ENCODE data around the gene RABGAP1.

Gene RABGAP1

DNA sequence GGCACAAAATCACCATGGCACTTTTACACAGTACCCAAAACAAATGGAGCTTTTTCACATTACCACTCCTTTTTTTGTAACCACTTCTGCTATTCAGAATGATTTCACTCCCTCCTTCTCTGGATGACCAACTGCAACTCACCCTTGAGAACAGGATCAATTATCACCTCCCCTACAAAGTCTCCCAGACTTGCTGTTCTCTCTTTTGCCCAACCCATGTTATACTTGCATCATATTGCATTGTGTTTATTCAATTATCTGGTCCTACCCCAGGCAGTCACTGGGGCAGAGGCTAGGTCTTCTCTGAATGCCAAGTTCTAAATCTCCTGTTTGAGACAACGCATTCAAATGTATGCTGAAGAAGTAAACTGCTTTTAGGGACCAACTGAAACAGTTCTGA is 188.6 kb downstream of the RABGAP1 start:
- no peak overlapping the region for H2AFZ ChIP-seq (ENCODE audit: low read length)
- no peaks in the 10 kb centered on the region for H3K9me2 ChIP-seq (replicated peaks; ENCODE audit: insufficient read depth, low read length)
- no peaks in the 10 kb centered on the region for H3K27me3 ChIP-seq (replicated peaks; ENCODE audit: insufficient read depth, low read length)
- no peaks in the 10 kb centered on the region for H4K20me1 ChIP-seq (ENCODE audit: insufficient read depth, low read length)
- no peak overlapping the region for H3K9ac ChIP-seq (ENCODE audit: low read length)
- H3F3A ChIP-seq (ENCODE audit: insufficient read depth, low read length), result no peaks in the 10 kb centered on the region
- H3K36me3 ChIP-seq (replicated peaks; ENCODE audit: insufficient read depth, low read length), result no peaks in the 10 kb centered on the region
- H3K4me1 ChIP-seq (ENCODE audit: low read length), result no peaks in the 10 kb centered on the region
- no peak for DNase-seq
- no peak overlapping the region for H3K4me3 ChIP-seq (ENCODE audit: low read length)
- no peaks in the 10 kb centered on the region for H3K79me2 ChIP-seq (ENCODE audit: low read length)
- no peak for TF ChIP-seq EZH2 (optimal IDR thresholded peaks at IDR 0.05; ENCODE audit: low read depth, low read length)
- no peak for TF ChIP-seq EZH2phosphoT487 (IDR thresholded peaks at IDR 0.05; ENCODE audit: low read length)
- TF ChIP-seq, protein P1, sequence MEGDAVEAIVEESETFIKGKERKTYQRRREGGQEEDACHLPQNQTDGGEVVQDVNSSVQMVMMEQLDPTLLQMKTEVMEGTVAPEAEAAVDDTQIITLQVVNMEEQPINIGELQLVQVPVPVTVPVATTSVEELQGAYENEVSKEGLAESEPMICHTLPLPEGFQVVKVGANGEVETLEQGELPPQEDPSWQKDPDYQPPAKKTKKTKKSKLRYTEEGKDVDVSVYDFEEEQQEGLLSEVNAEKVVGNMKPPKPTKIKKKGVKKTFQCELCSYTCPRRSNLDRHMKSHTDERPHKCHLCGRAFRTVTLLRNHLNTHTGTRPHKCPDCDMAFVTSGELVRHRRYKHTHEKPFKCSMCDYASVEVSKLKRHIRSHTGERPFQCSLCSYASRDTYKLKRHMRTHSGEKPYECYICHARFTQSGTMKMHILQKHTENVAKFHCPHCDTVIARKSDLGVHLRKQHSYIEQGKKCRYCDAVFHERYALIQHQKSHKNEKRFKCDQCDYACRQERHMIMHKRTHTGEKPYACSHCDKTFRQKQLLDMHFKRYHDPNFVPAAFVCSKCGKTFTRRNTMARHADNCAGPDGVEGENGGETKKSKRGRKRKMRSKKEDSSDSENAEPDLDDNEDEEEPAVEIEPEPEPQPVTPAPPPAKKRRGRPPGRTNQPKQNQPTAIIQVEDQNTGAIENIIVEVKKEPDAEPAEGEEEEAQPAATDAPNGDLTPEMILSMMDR (IDR thresholded peaks at IDR 0.05; ENCODE audit: low read length), result no peak
- no peak overlapping the region for H3K4me2 ChIP-seq (ENCODE audit: low read depth, low read length)
- H3K27ac ChIP-seq (ENCODE audit: low read length), result no peak overlapping the region
- H3K9me3 ChIP-seq (replicated peaks; ENCODE audit: insufficient read depth, low read length), result no peaks in the 10 kb centered on the region

DNA sequence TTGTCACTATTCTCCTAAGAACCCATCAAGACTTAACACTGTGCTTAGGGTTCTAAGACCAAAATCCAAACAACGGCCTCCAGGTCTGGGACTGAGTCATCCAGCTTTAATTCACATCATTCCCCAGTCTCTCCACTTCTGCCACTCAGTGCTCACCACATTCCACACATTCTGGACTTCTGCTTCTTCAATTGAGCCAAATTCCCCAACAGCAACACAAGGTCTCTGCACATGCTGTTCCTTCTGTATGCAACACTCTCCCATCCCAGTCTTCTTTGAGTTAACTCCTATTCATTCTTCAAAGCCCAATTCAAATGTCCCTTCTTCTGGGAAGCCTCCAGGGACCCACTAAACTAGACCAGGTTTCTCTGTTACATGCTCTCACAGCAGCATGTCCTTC is 190.4 kb downstream of the RABGAP1 start:
- no peak for DNase-seq
- Histone ChIP-seq H2AFZ (ENCODE audit: low read length) (no peak overlapping the region), H3K9me3 (replicated peaks; ENCODE audit: insufficient read depth, low read length) (no peaks in the 10 kb centered on the region), H3K4me2 (ENCODE audit: low read depth, low read length) (no peak overlapping the region), H3K27ac (ENCODE audit: low read length) (no peak overlapping the region), H3K9me2 (replicated peaks; ENCODE audit: insufficient read depth, low read length) (no peaks in the 10 kb centered on the region), H3F3A (ENCODE audit: insufficient read depth, low read length) (no peaks in the 10 kb centered on the region), H3K27me3 (replicated peaks; ENCODE audit: insufficient read depth, low read length) (no peaks in the 10 kb centered on the region), H3K79me2 (ENCODE audit: low read length) (no peaks in the 10 kb centered on the region), H3K4me3 (ENCODE audit: low read length) (no peak overlapping the region), H4K20me1 (ENCODE audit: insufficient read depth, low read length) (no peaks in the 10 kb centered on the region), H3K9ac (ENCODE audit: low read length) (no peak overlapping the region), H3K4me1 (ENCODE audit: low read length) (peaks cover 6% of the 10 kb centered on the region), H3K36me3 (replicated peaks; ENCODE audit: insufficient read depth, low read length) (no peaks in the 10 kb centered on the region)
- TF ChIP-seq EZH2 (optimal IDR thresholded peaks at IDR 0.05; ENCODE audit: low read depth, low read length) (no peak), EZH2phosphoT487 (IDR thresholded peaks at IDR 0.05; ENCODE audit: low read length) (no peak)
- TF ChIP-seq, protein P1 (IDR thresholded peaks at IDR 0.05; ENCODE audit: low read length), result no peak

DNA sequence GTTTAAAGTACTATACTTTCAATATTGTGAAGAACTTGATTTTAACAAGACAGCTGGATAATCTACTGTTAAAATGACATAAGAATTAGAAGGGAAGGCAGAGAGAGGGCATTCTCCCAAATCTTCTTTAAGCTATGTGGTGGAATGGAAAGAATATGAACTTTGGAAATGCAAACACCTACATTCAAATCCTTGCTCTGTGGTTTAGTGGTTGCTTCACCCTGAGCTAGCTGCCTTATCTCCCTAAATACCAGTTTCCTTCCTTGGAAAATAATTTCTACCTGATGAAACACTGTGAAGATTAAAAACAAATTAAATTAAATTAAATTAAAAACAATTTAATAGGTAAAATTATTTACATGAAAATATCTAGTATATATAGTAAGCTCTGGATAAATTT is 191.2 kb downstream of the RABGAP1 start:
- Histone ChIP-seq H3K9ac (ENCODE audit: low read length) (no peak overlapping the region), H3K27ac (ENCODE audit: low read length) (no peak overlapping the region), H3F3A (ENCODE audit: insufficient read depth, low read length) (no peaks in the 10 kb centered on the region), H3K36me3 (replicated peaks; ENCODE audit: insufficient read depth, low read length) (no peaks in the 10 kb centered on the region), H3K9me2 (replicated peaks; ENCODE audit: insufficient read depth, low read length) (no peaks in the 10 kb centered on the region), H2AFZ (ENCODE audit: low read length) (no peak overlapping the region), H3K27me3 (replicated peaks; ENCODE audit: insufficient read depth, low read length) (no peaks in the 10 kb centered on the region), H3K4me1 (ENCODE audit: low read length) (peaks cover 6% of the 10 kb centered on the region), H3K79me2 (ENCODE audit: low read length) (no peaks in the 10 kb centered on the region), H3K4me3 (ENCODE audit: low read length) (no peak overlapping the region), H4K20me1 (ENCODE audit: insufficient read depth, low read length) (no peaks in the 10 kb centered on the region), H3K4me2 (ENCODE audit: low read depth, low read length) (no peak overlapping the region), H3K9me3 (replicated peaks; ENCODE audit: insufficient read depth, low read length) (no peaks in the 10 kb centered on the region)
- TF ChIP-seq, protein P1 (IDR thresholded peaks at IDR 0.05; ENCODE audit: low read length), result no peak
- TF ChIP-seq EZH2phosphoT487 (IDR thresholded peaks at IDR 0.05; ENCODE audit: low read length), result no peak
- no peak for TF ChIP-seq EZH2 (optimal IDR thresholded peaks at IDR 0.05; ENCODE audit: low read depth, low read length)
- DNase-seq, result no peak
